OCI-LY7 (cell line): Measurements from ENCODE around the gene RPS6KA2. TPM values are rescaled to one million over a fixed set of nuclear protein-coding genes. Genes with fewer than 3 reads are reported as not detected.
"Not testable (repeated sequence)": the region's sequence is repeated elsewhere in the genome, so short reads cannot be mapped to it uniquely, and the experiment has no call there.

Source experiments
- BruUV-seq: library from RNA; stranded (reverse); fragments of 400-500 nt; replicated peaks from 2 replicates; lab custom pipeline; 2021; lab: Mats Ljungman, UMichigan
- CTCF ChIA-PET: fragments of 300-600 bp; sonication (Branson Sonifier 250); formaldehyde crosslinking; loops from one replicate; lab custom pipeline; 2022; ENCODE audit warnings: antibody characterized with exemption; ENCODE audit not compliant: unreplicated experiment; lab: Charles Lee
- POLR2A ChIA-PET: fragments of 300-600 bp; sonication (Branson Sonifier 250); formaldehyde crosslinking; loops from one replicate; lab custom pipeline; 2022; ENCODE audit warnings: antibody characterized with exemption; lab: Charles Lee
- DNase-seq: peaks from one replicate; pipeline ENCODE4 v3.0.0-alpha.2; 2015; ENCODE audit warnings: low spot score
- H2AFZ ChIP-seq: fragments of 200-600 bp; sonication (generic), shearing (Covaris generic); 2 replicates; pipeline ENCODE4 v1.6.1; 2014; ENCODE audit warnings: mild to moderate bottlenecking, antibody characterized with exemption, low read length, moderate library complexity
- H3K27ac ChIP-seq: fragments of 200-600 bp; sonication (generic); 2 replicates; pipeline ENCODE4 v1.5.1; 2014; ENCODE audit warnings: mixed run types, low read depth, mild to moderate bottlenecking, moderate library complexity, low read length, inconsistent platforms; ENCODE audit not compliant: poor library complexity, severe bottlenecking
- H3K36me3 ChIP-seq: fragments of 200-600 bp; sonication (generic); 2 replicates; pipeline ENCODE4 v1.6.1; 2014; ENCODE audit warnings: mild to moderate bottlenecking, antibody characterized with exemption, low read length, moderate library complexity, mixed read lengths; ENCODE audit not compliant: insufficient read depth
- H3K4me1 ChIP-seq: fragments of 200-600 bp; sonication (generic); 2 replicates; pipeline ENCODE4 v1.5.1; 2014; ENCODE audit warnings: mild to moderate bottlenecking, low read length; ENCODE audit not compliant: insufficient read depth, poor library complexity, severe bottlenecking
- H3K4me2 ChIP-seq: fragments of 200-600 bp; sonication (generic); 2 replicates; pipeline ENCODE4 v1.6.1; 2014; ENCODE audit warnings: mild to moderate bottlenecking, low read length
- H3K4me3 ChIP-seq: fragments of 200-600 bp; sonication (generic); 2 replicates; pipeline ENCODE4 v1.5.1; 2014; ENCODE audit warnings: mild to moderate bottlenecking, low read depth, low read length; ENCODE audit not compliant: poor library complexity, severe bottlenecking
- H3K79me2 ChIP-seq: fragments of 200-600 bp; sonication (generic); 2 replicates; pipeline ENCODE4 v1.6.1; 2016; ENCODE audit warnings: low read depth, mild to moderate bottlenecking, low read length, moderate library complexity, mixed read lengths; ENCODE audit not compliant: insufficient read depth
- H3K9me2 ChIP-seq: fragments of 200-600 bp; sonication (generic); 2 replicates; pipeline ENCODE4 v1.6.1; 2016; ENCODE audit warnings: mild to moderate bottlenecking, low read length, mixed read lengths; ENCODE audit not compliant: insufficient read depth
- H3K9me3 ChIP-seq: fragments of 200-600 bp; sonication (generic); 2 replicates; pipeline ENCODE4 v1.6.1; 2014; ENCODE audit warnings: mild to moderate bottlenecking, mixed run types, low read length, mixed read lengths
- H4K20me1 ChIP-seq: fragments of 200-600 bp; sonication (generic); 2 replicates; pipeline ENCODE4 v1.6.1; 2014; ENCODE audit warnings: mild to moderate bottlenecking, antibody characterized with exemption, low read length, moderate library complexity, mixed read lengths; ENCODE audit not compliant: insufficient read depth
- EZH2phosphoT487 ChIP-seq: fragments of 200-600 bp; sonication (generic); IDR thresholded peaks from 2 replicates; pipeline ENCODE4 v1.6.1; 2018; ENCODE audit warnings: low read depth, borderline replicate concordance, mild to moderate bottlenecking, mixed run types, antibody characterized with exemption, low read length, moderate library complexity, mixed read lengths
- intact Hi-C: fragments of 100-400 bp; cut with micrococcal nuclease; formaldehyde crosslinking; loops from one replicate; pipeline ENCODE4 v1.10.0; 2022; ENCODE audit not compliant: unreplicated experiment
- total RNA-seq, 2 experiments: library from RNA; depleted of rRNA in 1 of 2; stranded (reverse); fragments of >200 nt in 1 of 2; shearing (Covaris generic) in 1 of 2; gene quantifications; 2 replicates each; pipeline ENCODE4 v1.2.3, GENCODE V29; 2014 to 2022
- TF ChIP-seq, protein P1 (sequence below): fragments of 200-600 bp; sonication (generic); conservative IDR thresholded peaks from 2 replicates; pipeline ENCODE4 v1.5.1; 2014; ENCODE audit warnings: mild to moderate bottlenecking, antibody characterized with exemption, low read length, moderate library complexity, mixed read lengths

The RPS6KA2 gene
- total RNA-seq, 2 experiments from 2014 or later = 0.69 to 1.9 TPM

DNA sequence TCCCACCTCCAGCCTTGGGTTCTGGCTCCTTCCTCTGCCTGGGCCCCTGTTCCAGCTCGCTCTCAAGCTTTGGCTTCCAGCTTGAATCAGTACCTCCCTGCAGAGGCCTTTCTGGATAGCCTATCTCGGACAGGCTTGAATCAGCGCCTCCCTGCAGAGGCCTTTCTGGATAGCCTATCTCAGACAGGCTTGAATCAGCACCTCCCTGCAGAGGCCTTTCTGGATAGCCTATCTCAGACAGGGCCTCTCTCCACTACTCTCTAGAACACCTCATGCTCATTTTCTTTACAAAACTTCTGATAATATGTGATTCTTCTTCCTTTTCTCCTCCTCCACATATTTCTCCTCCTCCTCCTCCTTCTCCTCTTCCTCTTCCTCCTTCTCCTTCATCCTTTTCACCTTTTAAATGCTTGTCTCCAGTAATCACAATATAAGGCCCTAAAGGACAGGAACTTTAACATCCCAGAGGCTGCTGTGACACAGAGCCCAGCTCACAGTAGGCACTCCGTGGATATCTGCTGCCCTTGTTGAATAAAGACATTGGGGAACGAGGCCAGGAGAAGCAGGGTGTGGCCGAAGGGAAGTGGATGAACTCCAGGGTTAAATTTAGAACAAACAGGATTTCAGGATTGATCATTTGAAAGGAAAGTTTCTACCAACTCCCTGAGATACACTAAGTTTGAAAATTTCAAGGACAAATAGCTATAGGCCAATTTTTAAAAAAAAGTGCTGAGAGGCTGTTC lies 9.3 kb upstream of the RPS6KA2 start:
- H3K27ac ChIP-seq = no peak overlapping the region
- H3K4me2 ChIP-seq = no peak overlapping the region
- ChIA-PET POLR2A (no interaction called here), CTCF (no interaction called here)
- no peaks in the 10 kb centered on the region for H3K9me2 ChIP-seq
- no peaks in the 10 kb centered on the region for H3K9me3 ChIP-seq
- no peaks in the 10 kb centered on the region for H3K4me1 ChIP-seq
- intact Hi-C loops = no loop called here
- no TSS peak for BruUV-seq
- no peaks in the 10 kb centered on the region for H3K36me3 ChIP-seq
- no peak overlapping the region for H2AFZ ChIP-seq
- no peaks in the 10 kb centered on the region for H3K79me2 ChIP-seq
- H3K4me3 ChIP-seq = no peak overlapping the region
- DNase-seq = no peak
- TF ChIP-seq EZH2phosphoT487 = no peak
- TF ChIP-seq, protein P1, sequence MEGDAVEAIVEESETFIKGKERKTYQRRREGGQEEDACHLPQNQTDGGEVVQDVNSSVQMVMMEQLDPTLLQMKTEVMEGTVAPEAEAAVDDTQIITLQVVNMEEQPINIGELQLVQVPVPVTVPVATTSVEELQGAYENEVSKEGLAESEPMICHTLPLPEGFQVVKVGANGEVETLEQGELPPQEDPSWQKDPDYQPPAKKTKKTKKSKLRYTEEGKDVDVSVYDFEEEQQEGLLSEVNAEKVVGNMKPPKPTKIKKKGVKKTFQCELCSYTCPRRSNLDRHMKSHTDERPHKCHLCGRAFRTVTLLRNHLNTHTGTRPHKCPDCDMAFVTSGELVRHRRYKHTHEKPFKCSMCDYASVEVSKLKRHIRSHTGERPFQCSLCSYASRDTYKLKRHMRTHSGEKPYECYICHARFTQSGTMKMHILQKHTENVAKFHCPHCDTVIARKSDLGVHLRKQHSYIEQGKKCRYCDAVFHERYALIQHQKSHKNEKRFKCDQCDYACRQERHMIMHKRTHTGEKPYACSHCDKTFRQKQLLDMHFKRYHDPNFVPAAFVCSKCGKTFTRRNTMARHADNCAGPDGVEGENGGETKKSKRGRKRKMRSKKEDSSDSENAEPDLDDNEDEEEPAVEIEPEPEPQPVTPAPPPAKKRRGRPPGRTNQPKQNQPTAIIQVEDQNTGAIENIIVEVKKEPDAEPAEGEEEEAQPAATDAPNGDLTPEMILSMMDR = no peak
- no peaks in the 10 kb centered on the region for H4K20me1 ChIP-seq

DNA sequence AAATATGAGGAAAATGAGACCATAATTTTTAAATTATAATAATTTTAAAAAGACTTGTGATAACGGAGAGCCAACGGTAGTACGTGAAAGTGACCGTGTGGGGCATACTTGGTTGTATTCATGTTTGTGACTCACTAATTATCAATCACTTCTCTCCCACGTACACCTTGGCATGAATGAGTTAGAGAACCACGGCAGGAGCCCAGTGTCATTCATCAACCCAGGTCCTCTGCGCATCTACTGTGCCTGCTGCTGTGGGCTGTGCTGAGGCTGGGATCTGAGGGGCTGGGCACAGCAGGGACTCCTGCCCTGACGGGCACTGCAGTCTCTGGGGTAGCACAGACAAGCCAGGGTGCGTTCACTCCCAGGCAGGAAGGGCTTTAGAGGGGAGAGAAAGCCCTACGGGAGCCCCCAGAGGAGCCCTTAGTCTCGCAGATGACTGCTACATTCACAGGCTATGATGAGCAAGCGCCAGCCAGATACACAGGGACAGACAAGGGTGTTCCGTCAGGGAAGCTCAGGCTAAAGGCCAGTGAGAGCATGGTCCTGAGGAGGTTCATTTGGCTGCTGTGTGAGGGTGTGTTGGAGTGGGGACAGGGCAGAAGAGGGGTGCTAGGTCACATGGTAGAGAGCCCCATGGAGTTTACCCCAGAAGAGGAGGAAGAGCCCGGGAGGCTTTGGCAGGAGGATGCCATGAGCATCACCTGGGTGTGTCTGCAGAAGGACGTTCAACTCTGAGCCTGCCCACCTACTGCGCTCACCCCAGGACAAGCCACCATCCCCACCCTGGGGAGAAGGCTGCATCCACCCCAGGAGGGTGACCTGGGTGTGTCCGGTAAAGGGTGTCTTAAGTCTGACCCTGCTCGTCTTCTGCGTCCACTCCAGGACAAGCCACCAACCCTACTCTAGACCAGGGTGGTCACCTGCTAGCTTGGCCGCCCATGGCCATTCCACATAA lies 8.2 kb upstream of the RPS6KA2 start:
- H2AFZ ChIP-seq = no peak overlapping the region
- no TSS peak for BruUV-seq
- no peaks in the 10 kb centered on the region for H4K20me1 ChIP-seq
- intact Hi-C loops = no loop called here
- no peak overlapping the region for H3K4me3 ChIP-seq
- ChIA-PET CTCF (no interaction called here), POLR2A (no interaction called here)
- no peaks in the 10 kb centered on the region for H3K9me3 ChIP-seq
- H3K36me3 ChIP-seq = no peaks in the 10 kb centered on the region
- H3K9me2 ChIP-seq = no peaks in the 10 kb centered on the region
- no peak for DNase-seq
- H3K4me2 ChIP-seq = no peak overlapping the region
- TF ChIP-seq, protein P1 = no peak
- TF ChIP-seq EZH2phosphoT487 = no peak
- no peak overlapping the region for H3K27ac ChIP-seq
- H3K79me2 ChIP-seq = no peaks in the 10 kb centered on the region
- H3K4me1 ChIP-seq = no peaks in the 10 kb centered on the region

GRCh38 chr6:166634581-166634980 lies 7.5 kb upstream of the RPS6KA2 start:
- DNase-seq, CTCF ChIA-PET, H3K27ac ChIP-seq, H4K20me1 ChIP-seq, H3K9me2 ChIP-seq, H3K36me3 ChIP-seq, H3K4me2 ChIP-seq, BruUV-seq, H3K79me2 ChIP-seq, POLR2A ChIA-PET, H3K4me1 ChIP-seq, H2AFZ ChIP-seq, intact Hi-C loops, H3K9me3 ChIP-seq, H3K4me3 ChIP-seq: not testable (repeated sequence)
